ENCODE results near the gene STOML1.

Gene STOML1

DNA sequence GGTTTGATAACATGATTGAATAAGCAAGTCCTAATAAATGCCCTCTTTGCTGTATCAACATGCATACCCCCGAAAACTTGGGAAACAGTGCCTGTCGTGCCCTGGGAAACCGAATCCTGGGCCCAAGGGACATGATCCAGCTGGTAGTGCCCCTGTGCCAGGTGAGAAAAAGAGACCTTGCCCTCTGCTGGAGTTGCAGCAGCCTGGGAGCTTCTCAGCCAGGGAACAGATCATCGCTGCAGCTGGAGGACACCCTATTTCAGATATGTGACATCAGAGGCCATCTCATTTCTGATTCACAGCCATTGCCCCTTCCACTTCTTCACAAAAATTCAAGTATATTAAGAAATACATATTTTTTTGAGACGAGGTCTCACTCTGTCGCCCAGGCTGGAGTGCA lies 32.3 kb downstream of the STOML1 start:
- no peak for DNase-seq

DNA sequence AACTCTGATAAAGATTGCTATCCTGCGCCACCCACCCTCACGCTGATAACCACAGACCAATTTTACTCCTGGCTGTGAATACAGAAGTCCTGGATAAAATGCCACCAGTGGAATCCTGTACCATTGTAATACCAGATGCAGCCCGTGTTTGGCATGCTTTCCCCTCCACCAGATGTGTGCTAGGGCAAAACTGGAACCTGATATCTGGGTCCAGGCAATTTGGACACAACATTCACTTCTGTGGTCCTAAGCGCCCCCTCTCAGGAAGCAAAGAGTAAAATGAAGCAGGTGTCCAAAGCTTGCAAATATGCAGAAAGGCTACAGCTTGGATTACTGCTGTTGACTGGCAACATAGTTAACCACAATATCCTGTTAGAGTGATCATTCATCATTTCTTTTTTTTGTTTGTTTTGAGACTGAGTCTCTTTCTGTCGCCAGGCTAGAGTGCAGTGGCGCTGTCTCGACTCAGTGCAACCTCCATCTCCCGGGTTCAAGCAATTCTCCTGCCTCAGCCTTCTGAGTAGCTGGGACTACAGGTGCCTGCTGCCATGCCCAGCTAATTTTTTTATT lies 33.0 kb downstream of the STOML1 start:
- no peak for DNase-seq

DNA sequence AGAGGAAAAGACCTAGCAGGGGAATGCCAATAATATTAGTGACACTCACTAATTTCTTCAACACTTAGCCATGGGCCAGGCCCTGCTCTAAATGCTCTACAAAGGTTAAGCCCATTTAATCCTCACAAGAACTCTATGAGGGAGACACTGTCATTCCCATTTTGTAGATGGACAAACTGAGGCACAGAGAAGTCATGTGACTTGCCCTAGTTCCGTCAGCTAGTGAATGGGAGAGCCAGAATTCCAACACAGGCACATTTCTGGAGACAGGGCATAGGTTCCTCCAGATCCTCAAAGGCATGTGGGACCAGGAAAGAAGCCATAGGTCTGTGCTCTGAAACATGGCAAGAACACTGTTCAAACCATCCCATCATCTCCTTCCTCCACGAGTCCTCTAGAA lies 34.3 kb downstream of the STOML1 start:
- DNase-seq, result no peak

DNA sequence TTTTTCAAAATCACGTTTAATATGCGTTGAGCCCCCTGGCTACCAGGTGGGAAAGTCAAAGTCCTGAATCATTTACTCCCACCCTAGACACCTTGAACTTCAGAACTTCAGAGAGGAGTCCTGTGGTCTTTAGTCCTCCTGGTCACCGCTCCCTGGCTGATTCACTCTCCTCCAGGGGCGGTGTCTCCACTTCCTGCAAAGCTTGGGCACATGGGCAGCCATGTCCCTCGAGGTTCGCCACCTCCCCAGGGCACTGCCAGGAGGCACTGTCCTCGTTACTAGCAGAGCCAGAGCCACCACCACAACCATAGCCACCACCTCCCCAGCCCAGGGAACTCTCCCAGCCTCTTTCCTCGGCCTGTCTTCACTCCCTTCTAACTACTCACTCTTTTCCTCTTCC lies 34.8 kb downstream of the STOML1 start:
- no peak for DNase-seq

DNA sequence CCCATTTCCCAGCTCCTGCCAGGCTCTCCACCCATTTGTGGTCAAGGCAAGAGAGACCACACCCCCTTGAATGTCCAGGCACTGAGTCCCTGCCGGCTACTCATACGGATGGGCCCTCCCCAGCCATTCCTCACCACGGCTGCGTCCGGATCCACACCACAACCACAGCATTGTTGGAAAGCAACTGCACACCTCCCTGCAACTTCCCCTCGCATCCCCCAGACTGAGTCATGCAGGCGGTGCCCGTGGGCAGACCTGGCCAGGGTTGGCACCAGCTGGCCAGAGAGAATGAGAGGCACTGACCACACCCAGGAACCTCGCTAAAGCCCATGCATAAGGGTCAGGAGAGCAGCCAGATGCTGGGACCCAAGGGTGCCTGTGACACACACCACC lies 35.4 kb downstream of the STOML1 start:
- DNase-seq, result no peak

DNA sequence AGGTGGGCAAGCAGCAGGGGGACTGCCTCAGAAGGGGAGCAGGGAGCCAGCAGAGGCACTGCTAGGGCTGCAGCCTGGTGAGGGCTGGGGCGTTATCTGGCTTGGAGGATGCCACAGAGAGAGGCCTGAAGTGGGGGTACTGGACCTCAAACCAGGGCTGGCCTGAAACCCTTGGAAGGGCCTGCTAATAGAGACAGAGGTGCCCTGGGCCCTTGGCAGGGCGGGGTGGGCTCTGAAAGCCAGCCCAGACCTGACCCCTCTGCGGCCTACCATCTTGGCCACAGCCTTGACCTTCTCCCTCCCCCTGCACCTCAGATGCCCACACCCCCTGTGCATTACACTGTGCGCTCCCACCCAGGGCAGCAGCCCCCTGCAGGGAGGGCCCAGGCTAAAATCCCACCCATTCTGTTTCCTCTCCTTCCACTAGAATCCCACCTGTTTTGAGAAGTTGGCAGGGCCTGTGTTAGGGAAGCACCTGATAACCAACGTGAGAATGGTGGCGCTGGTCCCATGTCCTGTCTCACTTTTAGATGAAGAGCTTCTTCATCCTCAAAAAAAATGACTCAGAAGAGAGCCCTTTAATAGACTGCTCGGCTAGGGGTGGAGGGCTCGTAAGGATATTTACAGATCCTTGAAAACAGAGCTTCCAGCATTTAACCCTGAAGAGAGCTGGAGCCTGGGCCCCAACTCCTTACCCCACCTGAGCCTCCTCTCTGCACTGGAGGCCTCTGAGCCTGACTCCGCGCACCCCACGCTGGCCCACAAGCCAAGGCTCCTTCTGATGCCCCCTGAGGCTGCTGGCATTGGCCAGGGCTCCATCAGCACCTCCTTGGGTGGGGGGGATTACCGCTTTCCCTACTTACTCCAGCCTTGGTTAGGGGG lies 36.0 kb downstream of the STOML1 start:
- DNase-seq, result no peak

DNA sequence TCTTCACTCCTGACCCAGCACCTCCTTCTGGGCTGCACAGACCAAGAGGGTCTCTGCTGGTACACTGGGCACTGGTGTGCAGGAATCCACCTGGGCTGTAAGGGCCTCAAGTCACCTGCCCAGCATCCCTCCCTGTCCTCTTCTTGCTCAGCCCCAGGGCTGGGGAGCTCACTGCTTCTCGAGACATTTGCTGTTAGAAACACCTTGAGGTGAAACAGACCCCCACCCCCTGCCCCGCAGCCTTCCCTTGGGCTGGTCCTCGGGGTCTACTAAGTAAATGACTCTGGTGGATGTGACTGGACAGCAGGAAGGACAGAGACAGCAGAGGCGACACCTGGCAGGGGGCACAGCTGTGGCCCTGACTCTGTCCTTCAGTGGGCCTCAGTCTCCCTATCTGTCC lies 36.8 kb downstream of the STOML1 start:
- no peak for DNase-seq

DNA sequence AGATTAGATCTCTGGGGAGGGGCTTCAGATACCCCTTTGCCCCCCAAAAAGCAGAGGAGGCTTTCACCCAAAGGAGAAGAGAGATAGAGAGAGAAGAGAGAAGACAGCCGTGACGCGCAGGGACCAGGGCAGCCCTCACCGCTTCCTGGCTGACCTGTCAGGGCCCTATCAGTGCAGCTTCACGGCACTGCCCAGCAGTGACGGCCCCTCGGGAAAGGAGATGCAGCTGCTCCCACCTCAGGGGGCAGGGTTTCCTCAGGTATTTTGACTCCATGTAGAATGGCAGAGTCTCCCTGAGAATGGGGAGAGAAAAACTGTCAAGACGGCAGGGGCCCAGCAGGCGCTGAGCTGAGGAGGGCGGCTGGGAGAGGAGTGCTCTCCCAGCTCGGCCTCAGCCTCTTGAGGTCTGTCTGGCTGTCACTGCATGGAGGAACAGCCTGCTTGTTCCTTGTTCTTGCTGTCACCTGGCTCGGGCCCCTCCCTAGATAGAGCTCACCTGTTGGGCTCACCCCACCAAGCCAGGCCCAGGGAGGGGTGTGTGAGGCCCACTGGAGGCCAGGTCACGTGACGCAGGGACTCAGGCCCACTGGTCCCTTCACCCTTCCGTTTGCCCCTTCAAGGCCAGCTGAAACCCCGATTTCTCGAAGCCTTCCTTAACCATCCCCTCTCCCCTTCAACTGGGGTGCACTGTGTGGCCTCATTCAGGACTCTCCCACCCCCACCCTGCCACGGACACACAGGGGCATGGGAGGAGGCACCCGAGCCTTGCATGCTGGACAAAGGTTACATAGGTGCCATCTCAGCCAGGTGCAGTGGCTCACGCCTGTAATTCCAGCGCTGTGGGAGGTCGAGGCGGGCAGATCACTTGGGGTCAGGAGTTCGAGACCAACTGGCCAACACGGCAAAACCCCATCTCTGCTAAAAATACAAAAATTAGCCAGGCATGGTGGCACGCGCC lies 37.6 kb downstream of the STOML1 start:
- no peak for DNase-seq

DNA sequence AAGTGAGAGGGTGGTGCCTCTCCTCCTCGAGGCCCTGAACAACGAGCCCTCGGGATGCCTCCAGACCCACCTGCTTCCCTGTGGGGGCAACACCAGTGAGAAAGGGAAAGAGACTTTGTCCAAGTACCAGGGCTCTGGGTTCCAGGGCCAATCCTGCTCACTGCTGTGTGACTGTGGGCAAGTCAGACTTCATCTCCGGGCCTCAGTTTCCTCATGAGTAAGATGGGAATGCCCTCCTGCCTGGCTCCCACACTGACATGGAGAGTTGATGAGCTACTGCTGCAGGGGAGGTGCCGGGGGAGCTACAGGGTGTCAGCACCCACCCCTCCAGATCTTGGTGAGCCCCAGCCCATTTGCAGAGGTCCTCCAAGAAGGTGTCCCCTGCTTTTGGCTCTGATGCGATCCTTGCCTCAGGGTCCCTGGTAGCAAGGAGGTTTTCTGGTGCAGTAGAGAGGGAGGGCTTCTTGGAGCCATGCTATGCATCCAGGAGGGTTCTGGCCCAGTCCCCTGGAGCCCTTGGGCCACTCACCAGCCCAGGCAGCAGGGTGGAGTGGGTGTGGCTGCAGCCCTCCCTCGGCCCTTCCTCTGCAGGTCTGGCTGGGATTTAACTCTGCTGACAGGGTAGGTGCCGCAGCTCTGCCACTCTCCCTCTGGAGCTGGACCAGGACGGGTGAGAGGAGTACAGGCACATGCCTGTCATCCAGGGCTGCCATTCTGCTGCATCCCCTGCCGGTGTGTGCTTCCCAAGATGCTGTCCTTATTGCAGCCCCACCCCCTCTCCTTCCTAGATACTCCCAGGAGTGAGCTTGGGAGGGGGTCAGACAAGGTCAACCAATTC lies 39.0 kb downstream of the STOML1 start:
- DNase-seq, result no peak

DNA sequence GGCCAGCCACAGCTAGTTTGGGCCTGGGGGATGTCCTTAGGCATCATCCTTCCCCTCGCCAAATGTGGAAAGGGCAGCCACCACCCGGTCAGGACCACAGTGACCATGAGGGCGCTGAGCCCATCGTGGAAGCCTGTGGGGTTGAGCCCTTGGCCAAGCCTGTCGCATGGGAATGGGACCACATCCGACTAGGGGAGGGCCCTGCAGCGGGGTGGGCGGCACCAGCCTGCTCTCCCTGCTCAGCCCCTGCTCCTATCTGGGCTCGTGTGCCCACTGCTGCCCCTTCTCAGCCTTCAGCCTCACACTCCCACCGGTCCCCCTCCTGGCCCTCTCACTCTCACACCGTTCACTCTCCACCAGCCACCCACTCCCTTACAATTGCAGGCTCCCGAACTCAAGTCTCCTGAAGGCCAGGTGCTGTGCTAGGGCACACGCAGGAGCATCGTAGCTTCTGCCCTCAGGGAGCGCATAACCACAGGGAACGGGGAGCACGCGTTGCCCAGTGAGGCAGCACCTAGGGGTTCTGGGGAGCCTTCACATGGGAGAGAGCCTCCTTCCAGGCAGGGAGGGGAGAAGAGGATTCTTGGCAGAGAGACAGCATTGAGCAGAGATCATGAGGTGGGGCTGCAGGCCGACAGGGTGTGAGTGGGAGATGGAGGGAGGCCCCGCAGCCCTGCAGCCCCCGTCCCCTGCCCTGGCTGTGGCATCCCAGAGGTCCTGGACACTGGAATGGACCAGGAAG lies 39.8 kb downstream of the STOML1 start:
- no peak for DNase-seq

DNA sequence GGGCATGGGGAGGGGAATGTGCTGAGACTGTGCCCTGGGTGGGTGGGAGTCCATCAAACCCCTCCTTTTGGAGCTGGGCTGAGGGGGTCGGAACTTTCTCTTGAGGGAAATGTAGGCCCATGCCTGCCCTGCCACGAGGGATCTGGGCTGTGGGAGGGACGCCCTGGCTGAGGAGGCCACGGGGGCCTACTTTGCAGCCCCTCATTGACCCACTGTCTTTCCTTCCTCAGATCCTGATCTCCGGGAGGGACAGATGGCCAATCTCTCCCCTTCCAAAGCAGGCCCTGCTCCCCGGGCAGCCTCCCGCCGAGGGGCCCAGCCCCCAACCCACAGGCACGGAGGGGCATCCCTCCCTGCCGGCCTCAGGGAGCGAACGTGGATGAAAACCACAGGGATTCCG lies 40.5 kb downstream of the STOML1 start:
- no peak for DNase-seq

DNA sequence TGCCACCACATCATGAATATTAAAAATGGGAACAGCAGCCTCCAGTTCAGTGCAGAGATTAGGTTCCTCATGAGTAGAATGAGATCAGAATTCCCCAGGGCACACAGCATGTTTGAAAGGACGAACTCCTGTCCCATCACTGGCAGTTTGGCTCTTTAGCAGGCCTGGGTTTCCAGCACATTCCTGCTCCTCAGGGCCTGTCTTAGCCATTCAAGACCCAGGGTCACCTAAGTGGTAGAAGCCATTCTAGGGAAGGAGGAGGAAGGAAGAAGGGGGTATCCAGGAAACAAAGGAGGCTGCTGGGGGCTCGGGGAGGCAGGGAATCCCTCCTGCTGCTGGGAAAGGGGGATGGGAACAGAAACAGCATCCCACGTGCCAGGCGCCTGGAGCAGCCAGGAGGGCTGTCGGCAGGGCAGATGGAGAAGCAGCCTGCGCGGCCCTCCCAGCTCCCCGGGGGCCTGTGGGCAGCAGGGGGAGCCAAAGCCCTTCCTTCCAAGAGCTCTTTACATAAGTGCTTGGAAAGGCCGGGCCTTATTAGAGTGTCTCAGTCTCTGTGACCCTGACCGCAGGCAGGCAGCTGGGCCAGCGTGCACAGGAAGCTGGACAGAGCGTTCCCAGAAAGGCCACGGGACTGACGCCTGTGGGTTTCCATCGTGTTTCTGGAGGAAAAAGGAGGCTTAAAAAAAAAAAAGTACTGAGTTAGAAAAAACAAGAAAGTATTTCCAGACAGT lies 41.1 kb downstream of the STOML1 start:
- peak; percentile 94 for DNase-seq

DNA sequence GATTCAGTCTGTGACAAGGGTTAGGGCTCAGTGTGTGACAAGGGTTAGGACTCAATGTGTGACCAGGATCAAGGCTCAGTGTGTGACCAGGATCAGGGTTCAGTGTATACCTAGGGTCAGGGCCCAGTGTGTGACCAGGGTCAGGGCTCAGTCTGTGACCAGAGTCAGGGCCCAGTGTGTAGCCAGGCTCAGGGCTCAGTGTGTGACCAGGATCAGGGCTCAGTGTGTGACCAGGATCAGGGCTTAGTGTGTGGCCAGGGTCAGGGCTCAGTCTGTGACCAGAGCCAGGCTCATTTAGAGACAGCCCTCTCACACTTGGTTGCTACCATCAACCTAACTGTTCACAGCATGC lies 41.6 kb downstream of the STOML1 start:
- no peak for DNase-seq

DNA sequence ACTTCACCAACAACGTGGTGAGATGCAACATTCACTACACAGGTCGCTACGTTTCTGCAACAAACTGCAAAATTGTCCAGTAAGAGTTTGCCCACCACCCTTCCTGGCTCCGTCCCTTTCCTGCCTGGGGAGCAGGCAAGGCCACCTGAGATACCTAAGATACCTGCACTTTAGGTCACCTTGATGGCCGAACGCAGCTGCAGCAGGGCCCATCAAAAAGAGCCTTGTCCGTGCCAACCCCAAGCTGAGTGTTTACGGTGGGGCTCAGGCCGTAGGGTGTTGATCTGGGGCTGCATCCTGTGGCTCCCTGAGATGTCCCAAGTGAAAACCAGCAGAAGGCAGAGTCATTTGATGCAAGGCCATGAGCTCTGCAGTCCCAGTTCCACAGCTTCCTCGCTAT lies 42.6 kb downstream of the STOML1 start:
- DNase-seq, result no peak

DNA sequence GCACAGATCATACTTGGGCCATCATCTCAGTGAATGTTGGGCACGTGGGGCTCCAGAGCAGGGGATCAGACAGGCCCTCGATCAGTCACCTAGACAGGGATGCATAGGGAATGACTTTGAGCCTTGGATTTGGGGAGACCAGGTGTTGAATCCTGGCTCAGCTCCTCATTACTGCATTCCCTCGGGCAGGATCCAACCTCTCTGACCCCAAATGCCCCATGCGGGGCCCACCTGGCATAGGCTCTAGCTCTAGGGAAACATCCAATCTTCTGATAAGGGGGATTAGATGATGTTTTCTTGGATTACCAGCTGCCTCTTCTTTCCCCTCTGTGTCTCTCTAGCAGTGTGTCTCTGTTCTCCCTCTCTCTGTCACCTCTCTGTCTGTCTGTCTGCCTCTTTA lies 43.1 kb downstream of the STOML1 start:
- DNase-seq, result no peak

DNA sequence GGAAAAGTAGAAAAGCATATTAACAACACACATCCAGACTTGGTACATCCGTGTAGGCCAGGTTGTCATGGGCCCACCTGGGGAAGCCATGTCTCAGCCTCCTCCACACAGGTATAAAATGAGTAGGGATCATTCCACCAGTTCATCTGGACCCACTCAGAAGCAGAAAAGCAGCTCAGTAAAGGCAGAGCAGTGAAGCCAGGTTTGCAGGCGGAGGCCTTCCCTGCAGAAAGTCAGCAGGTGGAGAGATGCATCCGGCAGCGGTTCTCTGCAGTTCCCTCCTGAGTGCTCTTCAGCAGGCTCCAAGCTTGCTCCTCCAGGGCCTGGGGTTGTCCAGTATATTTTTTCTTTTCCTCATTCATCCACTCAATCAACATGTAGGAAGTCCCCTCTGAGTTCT lies 43.7 kb downstream of the STOML1 start:
- no peak for DNase-seq

DNA sequence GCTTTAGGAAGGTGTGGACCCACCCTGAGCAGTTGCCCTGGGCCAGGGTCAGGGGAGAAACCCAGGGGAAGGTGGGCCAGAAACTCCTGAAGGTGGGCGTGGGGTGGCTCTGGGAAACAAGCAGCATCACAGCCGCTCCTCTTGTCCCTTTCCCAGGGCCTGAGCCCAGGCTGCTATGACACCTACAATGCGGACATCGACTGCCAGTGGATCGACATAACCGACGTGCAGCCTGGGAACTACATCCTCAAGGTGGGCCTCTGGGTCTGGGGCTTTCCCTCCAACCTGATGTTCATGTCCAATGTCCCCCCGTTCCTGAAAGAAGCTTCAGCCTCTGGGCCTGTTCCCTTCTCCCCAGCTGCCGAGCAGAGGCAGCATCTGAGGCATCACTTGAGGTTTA lies 44.4 kb downstream of the STOML1 start:
- DNase-seq, result no peak

DNA sequence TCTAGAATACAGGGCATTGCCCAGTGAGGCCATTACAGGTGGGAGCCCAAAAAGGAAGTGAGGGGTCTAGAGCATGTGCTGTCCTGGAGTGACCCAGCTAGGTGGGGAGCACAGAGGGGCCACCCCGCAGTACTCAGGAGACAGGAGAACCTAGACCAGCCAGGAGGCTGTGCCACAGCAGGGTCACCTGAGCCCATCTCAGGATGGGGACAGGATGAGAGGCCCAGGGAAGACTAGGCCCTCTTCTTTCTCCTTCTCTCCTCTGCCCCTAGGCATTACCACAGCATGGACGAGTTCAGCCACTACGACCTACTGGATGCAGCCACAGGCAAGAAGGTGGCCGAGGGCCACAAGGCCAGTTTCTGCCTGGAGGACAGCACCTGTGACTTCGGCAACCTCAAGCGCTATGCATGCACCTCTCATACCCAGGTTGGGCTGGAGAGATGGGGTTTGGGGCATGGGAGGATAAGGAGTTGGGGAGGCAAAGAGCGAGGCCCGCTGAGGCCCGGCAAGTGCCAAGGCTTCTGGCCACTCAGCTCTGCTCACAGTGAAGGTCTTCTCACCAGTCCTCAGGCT lies 45.2 kb downstream of the STOML1 start:
- no peak for DNase-seq

DNA sequence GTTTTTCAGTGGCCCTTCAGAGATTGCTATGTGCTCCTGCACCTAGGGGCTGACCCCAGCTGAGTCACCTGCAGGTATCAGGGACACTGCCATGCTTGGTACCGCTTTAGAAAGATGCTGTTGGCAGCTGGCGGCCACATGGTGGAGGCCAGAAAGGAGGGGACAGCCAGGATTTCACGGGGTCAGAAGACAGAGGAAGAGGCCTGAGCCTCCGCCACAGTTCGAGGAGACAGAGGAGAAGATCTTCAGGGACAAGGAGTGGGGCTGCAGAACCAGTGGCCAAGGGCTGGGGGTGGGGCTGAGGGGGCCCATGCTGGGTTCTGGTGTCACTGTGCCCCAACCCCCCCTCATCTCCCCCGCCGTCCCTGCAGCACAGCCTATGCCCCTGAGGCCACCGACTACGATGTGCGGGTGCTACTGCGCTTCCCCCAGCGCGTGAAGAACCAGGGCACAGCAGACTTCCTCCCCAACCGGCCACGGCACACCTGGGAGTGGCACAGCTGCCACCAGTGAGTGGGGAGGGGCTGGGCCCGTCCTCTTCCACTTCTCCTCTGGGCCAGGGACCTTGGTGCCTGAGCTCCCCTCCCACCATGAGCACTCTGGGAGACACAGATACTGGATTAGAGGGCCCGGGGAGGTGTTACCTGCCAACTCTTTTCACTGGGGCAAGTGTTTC lies 45.9 kb downstream of the STOML1 start:
- no peak for DNase-seq

DNA sequence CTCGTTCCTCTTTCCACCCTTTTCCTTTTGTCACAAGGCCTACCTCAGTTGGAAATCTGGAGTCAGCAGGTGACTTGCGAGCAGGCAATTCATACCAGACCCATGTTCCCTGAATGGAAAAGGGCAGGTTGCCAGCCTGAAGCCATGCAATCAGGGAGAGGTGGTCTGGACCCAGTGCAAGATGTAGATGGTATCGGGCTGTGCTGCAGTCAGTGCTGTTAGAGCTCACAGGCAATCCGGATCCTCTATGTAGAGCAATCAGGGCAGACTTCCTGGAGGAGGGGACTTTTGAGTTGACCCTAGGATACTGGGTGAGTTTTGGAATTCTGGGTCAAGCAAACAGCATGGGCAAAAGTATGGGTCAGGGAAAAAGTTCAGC lies 47.0 kb downstream of the STOML1 start:
- no peak for DNase-seq
